GM18519 (cell line): ENCODE measurements around the gene ABHD12.

ENCODE experiments used
- ATAC-seq: cut with Tn5 transposase; IDR thresholded peaks from one replicate; pipeline ENCODE4 v1.9.1; 2021; ENCODE audit warnings: mild to moderate bottlenecking, moderate library complexity; ENCODE audit not compliant: unreplicated experiment, low FRiP score

ABHD12 gene

GRCh38 chr20:25293507-25293906 lies 97.1 kb downstream of the ABHD12 start:
- no peak for ATAC-seq

- no peak for ATAC-seq
Measured at GRCh38 chr20:25292176-25292891, 98.3 kb downstream of the ABHD12 start.

- ATAC-seq = no peak
Measured at GRCh38 chr20:25291432-25292133, 99.1 kb downstream of the ABHD12 start.

- no peak for ATAC-seq
Measured at GRCh38 chr20:25290646-25291431, 99.8 kb downstream of the ABHD12 start.

- no peak for ATAC-seq
Measured at GRCh38 chr20:25289886-25290597, 100.6 kb downstream of the ABHD12 start.

- ATAC-seq = peak; percentile 94
Measured at GRCh38 chr20:25288291-25289181, 102.1 kb downstream of the ABHD12 start.

- no peak for ATAC-seq
Measured at GRCh38 chr20:25287631-25288290, 102.9 kb downstream of the ABHD12 start.

GRCh38 chr20:25286917-25287316 lies 103.7 kb downstream of the ABHD12 start:
- no peak for ATAC-seq

- ATAC-seq = no peak
Measured at GRCh38 chr20:25285856-25286798, 104.5 kb downstream of the ABHD12 start.

- no peak for ATAC-seq
Measured at GRCh38 chr20:25285091-25285647, 105.5 kb downstream of the ABHD12 start.

GRCh38 chr20:25284131-25284601 lies 106.5 kb downstream of the ABHD12 start:
- no peak for ATAC-seq

GRCh38 chr20:25283221-25283951 lies 107.2 kb downstream of the ABHD12 start:
- no peak for ATAC-seq

GRCh38 chr20:25282796-25283195 lies 107.8 kb downstream of the ABHD12 start:
- no peak for ATAC-seq

- no peak for ATAC-seq
Measured at GRCh38 chr20:25282034-25282781, 108.4 kb downstream of the ABHD12 start.

GRCh38 chr20:25281541-25281991 lies 109.1 kb downstream of the ABHD12 start:
- no peak for ATAC-seq
